ENCODE data around the gene BLM. TPM values are rescaled to one million over a fixed set of nuclear protein-coding genes. Genes with fewer than 3 reads are reported as not detected.

Gene BLM
- total RNA-seq, 6 experiments from 2014 or later = 2.8 to 7.7 (median 6.1) TPM

DNA sequence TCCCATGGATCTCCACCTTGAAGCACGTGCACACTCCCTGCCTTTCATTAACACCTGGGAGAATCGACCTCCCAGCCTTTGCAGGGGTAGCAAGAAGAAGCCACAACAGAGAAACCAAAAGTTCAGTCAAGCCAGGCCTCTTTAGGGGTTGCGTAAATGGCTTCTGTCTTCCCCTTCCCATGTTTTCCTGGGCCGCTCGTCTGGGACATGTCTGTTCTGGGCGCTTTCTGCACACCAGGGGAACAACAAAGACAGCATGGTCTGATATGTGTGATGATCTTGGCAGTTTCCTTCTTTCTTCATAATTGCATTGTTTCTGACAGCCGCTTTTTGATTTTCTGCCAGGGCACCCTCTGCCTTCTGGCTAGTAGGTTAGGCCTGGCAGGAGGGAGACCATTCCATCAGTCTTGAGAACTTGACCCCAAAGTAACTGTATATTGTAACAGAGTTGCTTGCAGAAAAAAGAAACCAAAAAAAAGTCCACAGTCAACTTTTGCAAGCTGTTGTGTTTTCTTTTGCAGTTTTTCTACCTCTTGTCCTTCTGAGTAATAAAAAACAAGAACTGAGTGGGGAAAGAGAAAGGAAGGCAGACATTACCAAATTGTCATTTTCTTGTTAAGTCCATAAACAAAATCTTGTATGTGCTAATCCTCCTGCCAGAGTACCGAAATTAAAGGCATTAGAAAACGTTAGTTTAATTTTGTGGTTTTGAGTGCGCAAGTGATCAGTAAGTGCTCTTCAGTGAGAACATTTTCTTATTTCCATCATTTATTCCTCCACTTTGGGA lies 95.2 kb downstream of the BLM start:
- Mint-ChIP-seq H3K9me3 (no peaks in the 10 kb centered on the region), H3K4me1 (ENCODE audit: low read depth) (no peaks in the 10 kb centered on the region), H3K36me3 (ENCODE audit: low read depth) (no peaks in the 10 kb centered on the region), H3K4me3 (no peak overlapping the region), H3K27me3 (ENCODE audit: insufficient read depth) (peaks cover 2% of the 10 kb centered on the region; the same call in 1 of the 2 replicates), H3K27ac (no peak overlapping the region)
- DNase-seq = no peak
- TF ChIP-seq, protein P1, sequence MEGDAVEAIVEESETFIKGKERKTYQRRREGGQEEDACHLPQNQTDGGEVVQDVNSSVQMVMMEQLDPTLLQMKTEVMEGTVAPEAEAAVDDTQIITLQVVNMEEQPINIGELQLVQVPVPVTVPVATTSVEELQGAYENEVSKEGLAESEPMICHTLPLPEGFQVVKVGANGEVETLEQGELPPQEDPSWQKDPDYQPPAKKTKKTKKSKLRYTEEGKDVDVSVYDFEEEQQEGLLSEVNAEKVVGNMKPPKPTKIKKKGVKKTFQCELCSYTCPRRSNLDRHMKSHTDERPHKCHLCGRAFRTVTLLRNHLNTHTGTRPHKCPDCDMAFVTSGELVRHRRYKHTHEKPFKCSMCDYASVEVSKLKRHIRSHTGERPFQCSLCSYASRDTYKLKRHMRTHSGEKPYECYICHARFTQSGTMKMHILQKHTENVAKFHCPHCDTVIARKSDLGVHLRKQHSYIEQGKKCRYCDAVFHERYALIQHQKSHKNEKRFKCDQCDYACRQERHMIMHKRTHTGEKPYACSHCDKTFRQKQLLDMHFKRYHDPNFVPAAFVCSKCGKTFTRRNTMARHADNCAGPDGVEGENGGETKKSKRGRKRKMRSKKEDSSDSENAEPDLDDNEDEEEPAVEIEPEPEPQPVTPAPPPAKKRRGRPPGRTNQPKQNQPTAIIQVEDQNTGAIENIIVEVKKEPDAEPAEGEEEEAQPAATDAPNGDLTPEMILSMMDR (IDR thresholded peaks at IDR 0.05) = no peak

DNA sequence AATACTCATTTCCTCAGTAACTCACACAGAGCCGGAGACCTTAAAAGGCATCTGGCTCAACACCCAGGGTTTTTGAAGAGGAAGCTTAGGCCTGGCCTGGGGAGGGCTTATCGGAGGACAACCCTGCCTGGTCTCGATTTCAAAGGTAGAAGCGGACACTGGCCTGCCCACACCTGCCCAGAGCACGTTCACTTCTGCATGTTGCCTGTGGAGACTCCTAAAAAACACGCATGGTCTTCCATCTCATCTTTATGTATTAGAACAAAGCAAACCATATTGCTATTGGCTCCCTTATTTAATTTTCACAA lies 95.8 kb downstream of the BLM start:
- Mint-ChIP-seq H3K36me3 (ENCODE audit: low read depth) (no peaks in the 10 kb centered on the region), H3K4me1 (ENCODE audit: low read depth) (no peaks in the 10 kb centered on the region), H3K27me3 (ENCODE audit: insufficient read depth) (peaks cover 5% of the 10 kb centered on the region; the same call in 1 of the 2 replicates), H3K27ac (no peak overlapping the region), H3K9me3 (no peaks in the 10 kb centered on the region), H3K4me3 (no peak overlapping the region)
- TF ChIP-seq, protein P1 (IDR thresholded peaks at IDR 0.05) = no peak
- DNase-seq = no peak

DNA sequence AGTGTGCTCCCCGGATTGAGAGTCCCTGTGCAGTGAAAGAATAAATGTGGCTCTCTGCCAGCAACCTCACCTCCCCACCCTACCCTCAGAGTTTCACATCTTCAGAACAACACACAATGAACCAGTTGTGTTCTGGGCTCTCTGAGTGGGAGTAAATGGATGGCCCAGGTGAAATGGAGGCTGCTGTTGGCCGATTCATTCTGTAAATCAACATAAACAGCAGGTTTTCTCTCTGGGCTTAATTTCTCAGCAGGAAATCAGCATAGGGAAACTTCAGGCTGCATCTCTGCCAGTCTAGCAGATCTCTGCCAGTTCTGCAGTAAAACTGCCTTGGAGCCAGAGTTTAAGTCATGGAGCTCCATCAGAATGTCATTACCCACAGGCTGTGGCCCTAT lies 96.6 kb downstream of the BLM start:
- H3K4me1 Mint-ChIP-seq (ENCODE audit: low read depth) = no peaks in the 10 kb centered on the region
- no peak for DNase-seq
- H3K4me3 Mint-ChIP-seq = no peak overlapping the region
- no peaks in the 10 kb centered on the region for H3K9me3 Mint-ChIP-seq
- no peaks in the 10 kb centered on the region for H3K36me3 Mint-ChIP-seq (ENCODE audit: low read depth)
- no peak overlapping the region for H3K27ac Mint-ChIP-seq
- TF ChIP-seq, protein P1 (IDR thresholded peaks at IDR 0.05) = no peak
- H3K27me3 Mint-ChIP-seq (ENCODE audit: insufficient read depth) = peaks cover 5% of the 10 kb centered on the region; the same call in 1 of the 2 replicates

DNA sequence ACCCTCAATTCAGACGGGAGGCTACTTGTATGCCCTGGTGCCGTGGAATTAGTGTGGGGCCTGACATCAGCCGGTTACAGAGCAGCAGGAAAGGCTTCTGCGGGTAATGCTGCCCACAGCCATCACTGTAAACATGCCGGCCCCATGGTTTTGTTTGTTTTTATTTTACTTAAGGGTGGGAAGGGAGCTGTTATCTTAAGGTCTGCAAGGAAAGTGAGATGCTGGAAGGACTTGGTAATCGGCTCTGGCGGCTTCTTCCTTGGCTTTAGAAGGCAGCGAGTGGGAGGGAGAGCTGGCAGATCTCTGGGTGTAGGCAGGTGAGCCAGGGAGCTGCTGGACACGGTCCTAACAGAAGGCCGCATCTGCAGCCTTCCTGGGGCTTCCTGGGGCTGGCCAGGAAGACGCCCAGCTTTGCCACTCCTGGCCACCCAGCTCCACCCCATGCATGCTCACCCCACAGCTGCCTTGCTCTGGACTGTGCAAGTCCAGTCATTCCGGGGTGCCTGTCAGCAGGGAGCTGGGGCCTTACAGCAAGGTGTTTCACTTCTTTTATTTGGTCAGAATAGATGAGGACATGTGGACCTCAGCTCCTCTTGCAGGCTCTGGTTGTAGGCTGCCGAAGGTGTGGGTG lies 97.2 kb downstream of the BLM start:
- H3K27ac Mint-ChIP-seq = no peak overlapping the region
- H3K9me3 Mint-ChIP-seq = no peaks in the 10 kb centered on the region
- peaks cover 5% of the 10 kb centered on the region; the same call in 1 of the 2 replicates for H3K27me3 Mint-ChIP-seq (ENCODE audit: insufficient read depth)
- TF ChIP-seq, protein P1 (IDR thresholded peaks at IDR 0.05) = no peak
- no peaks in the 10 kb centered on the region for H3K4me1 Mint-ChIP-seq (ENCODE audit: low read depth)
- no peak for DNase-seq
- no peak overlapping the region for H3K4me3 Mint-ChIP-seq
- H3K36me3 Mint-ChIP-seq (ENCODE audit: low read depth) = no peaks in the 10 kb centered on the region

DNA sequence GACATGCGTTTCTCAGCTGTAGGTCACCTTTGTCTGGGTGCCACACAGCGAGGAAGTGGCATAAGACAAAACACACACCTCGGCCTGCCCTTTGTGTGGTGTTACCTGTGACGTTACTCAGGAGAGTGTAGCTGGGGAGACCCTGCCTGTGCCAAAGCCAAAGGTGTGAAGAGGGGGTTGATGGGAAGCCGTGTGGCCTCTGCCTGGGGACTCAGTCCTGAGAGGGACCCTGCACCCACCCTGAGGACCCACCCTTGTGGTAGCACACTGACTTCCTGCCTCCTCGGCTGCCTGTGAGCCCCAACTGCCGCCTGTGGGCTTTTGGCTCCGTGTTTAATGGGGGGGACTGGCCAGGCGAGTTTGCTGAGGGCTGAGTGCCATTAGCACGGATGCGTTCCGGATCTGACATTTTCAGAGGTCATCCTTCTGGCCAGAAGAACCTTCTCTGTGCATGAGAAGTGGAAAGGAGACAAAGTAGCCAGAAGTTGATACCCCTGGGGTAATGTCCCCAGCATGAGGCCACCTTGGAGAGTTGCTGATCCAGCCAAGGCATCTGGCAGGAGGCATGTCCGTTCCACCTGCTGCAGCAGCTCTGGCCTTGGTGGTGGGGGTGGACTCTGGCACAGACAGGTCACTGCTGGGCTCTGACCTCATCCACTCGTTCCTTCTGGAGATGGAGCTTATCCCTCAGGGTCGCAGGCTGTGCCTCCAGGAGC lies 99.4 kb downstream of the BLM start:
- TF ChIP-seq, protein P1 (IDR thresholded peaks at IDR 0.05) = no peak
- Mint-ChIP-seq H3K4me3 (no peak overlapping the region), H3K9me3 (no peaks in the 10 kb centered on the region), H3K27me3 (ENCODE audit: insufficient read depth) (peaks cover 10% of the 10 kb centered on the region; the same call in 1 of the 2 replicates), H3K36me3 (ENCODE audit: low read depth) (no peaks in the 10 kb centered on the region), H3K4me1 (ENCODE audit: low read depth) (no peaks in the 10 kb centered on the region), H3K27ac (no peak overlapping the region)
- no peak for DNase-seq
